Measurements from ENCODE around the gene PUS1.
"Not testable (repeated sequence)": the region's sequence is repeated elsewhere in the genome, so short reads cannot be mapped to it uniquely, and the experiment has no call there.

The PUS1 gene

DNA sequence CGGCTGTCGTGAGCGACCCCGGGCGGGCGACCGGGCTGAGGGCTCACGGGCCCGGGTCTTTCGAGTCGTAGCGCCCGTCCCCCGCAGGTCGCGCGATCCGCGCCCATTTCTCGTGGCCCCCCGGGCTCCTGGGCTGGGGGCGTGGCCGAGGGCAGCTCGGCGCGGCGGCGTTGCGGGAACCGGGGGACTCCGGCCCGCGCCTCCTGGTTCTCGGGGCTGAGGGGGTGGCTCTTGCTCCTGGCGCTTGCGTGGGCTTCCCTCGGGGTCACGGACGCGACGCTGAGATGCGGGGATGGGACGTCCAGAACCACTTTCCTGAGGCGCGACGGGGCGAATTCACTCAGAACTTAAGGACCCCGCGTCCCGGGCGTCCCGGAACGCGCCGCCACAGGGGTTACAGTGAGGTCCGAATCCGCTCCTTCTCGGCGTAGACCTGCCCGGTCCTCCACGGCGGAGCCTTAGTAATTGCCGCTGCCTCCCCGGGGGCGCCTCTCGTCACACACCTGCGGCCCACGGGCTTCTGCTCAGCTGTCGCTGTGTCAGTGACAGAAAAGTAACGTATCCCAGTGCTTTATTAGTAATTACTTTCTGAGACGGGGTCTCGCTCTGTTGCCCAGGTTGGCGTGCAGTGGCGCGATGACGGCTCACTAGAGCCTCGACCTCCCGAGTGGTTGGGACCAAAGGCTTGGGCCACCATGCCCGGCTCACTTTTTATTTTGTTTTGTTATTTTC, 21.3 kb downstream of the PUS1 start:
- ATAC-seq = peak; percentile 19
- TF ChIP-seq ZFP3 (CRISPR knock-in tag; IDR thresholded peaks at IDR 0.05) (no peak), TOX (CRISPR knock-in tag; IDR thresholded peaks at IDR 0.05; ENCODE audit: borderline replicate concordance) (no peak), TCF4 (CRISPR knock-in tag; IDR thresholded peaks at IDR 0.05; ENCODE audit: borderline replicate concordance) (no peak), ZC3H10 (CRISPR knock-in tag; IDR thresholded peaks at IDR 0.05) (no peak), ZFP30 (CRISPR knock-in tag; IDR thresholded peaks at IDR 0.05) (no peak), ESRRG (CRISPR knock-in tag; IDR thresholded peaks at IDR 0.05) (no peak), RARB (CRISPR knock-in tag; IDR thresholded peaks at IDR 0.05) (no peak), BACH2 (CRISPR knock-in tag; IDR thresholded peaks at IDR 0.05; ENCODE audit: borderline replicate concordance) (no peak), OSR1 (CRISPR knock-in tag; IDR thresholded peaks at IDR 0.05) (no peak), CSDC2 (CRISPR knock-in tag; IDR thresholded peaks at IDR 0.05) (no peak), GLIS3 (CRISPR knock-in tag; IDR thresholded peaks at IDR 0.05) (no peak), ARNTL (CRISPR knock-in tag; IDR thresholded peaks at IDR 0.05; ENCODE audit: borderline replicate concordance, low read depth) (no peak), ISL1 (CRISPR knock-in tag; IDR thresholded peaks at IDR 0.05) (no peak), ZNF8 (CRISPR knock-in tag; IDR thresholded peaks at IDR 0.05) (no peak)
- TF ChIP-seq, protein P1, sequence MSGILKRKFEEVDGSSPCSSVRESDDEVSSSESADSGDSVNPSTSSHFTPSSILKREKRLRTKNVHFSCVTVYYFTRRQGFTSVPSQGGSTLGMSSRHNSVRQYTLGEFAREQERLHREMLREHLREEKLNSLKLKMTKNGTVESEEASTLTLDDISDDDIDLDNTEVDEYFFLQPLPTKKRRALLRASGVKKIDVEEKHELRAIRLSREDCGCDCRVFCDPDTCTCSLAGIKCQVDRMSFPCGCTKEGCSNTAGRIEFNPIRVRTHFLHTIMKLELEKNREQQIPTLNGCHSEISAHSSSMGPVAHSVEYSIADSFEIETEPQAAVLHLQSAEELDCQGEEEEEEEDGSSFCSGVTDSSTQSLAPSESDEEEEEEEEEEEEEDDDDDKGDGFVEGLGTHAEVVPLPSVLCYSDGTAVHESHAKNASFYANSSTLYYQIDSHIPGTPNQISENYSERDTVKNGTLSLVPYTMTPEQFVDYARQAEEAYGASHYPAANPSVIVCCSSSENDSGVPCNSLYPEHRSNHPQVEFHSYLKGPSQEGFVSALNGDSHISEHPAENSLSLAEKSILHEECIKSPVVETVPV (CRISPR knock-in tag; IDR thresholded peaks at IDR 0.05) = no peak
- TF ChIP-seq, protein P2, sequence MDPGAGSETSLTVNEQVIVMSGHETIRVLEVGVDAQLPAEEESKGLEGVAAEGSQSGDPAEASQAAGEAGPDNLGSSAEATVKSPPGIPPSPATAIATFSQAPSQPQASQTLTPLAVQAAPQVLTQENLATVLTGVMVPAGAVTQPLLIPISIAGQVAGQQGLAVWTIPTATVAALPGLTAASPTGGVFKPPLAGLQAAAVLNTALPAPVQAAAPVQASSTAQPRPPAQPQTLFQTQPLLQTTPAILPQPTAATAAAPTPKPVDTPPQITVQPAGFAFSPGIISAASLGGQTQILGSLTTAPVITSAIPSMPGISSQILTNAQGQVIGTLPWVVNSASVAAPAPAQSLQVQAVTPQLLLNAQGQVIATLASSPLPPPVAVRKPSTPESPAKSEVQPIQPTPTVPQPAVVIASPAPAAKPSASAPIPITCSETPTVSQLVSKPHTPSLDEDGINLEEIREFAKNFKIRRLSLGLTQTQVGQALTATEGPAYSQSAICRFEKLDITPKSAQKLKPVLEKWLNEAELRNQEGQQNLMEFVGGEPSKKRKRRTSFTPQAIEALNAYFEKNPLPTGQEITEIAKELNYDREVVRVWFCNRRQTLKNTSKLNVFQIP (CRISPR knock-in tag; IDR thresholded peaks at IDR 0.05; ENCODE audit: borderline replicate concordance, low read depth) = no peak
- TF ChIP-seq, protein P3, sequence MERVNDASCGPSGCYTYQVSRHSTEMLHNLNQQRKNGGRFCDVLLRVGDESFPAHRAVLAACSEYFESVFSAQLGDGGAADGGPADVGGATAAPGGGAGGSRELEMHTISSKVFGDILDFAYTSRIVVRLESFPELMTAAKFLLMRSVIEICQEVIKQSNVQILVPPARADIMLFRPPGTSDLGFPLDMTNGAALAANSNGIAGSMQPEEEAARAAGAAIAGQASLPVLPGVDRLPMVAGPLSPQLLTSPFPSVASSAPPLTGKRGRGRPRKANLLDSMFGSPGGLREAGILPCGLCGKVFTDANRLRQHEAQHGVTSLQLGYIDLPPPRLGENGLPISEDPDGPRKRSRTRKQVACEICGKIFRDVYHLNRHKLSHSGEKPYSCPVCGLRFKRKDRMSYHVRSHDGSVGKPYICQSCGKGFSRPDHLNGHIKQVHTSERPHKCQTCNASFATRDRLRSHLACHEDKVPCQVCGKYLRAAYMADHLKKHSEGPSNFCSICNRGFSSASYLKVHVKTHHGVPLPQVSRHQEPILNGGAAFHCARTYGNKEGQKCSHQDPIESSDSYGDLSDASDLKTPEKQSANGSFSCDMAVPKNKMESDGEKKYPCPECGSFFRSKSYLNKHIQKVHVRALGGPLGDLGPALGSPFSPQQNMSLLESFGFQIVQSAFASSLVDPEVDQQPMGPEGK (CRISPR knock-in tag; IDR thresholded peaks at IDR 0.05; ENCODE audit: borderline replicate concordance) = no peak

DNA sequence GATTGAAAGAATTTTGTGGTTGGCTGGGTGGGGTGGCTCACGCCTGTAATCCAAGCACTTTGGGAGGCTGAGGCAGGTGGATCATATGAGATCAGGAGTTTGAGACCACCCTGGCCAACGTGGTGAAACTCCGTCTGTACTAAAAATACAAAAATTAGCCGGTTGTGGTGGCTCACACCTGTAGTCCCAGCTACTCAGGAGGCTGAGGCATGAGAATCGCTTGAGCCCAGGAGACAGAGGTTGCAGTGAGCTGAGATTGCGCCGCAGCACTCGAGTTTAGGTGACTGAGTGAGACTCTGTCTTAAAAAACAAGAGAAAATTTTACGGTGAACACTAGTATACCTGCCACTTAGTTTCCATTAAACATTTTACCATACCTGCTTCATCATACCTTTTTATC, 24.7 kb downstream of the PUS1 start:
- ATAC-seq = not testable (repeated sequence)

DNA sequence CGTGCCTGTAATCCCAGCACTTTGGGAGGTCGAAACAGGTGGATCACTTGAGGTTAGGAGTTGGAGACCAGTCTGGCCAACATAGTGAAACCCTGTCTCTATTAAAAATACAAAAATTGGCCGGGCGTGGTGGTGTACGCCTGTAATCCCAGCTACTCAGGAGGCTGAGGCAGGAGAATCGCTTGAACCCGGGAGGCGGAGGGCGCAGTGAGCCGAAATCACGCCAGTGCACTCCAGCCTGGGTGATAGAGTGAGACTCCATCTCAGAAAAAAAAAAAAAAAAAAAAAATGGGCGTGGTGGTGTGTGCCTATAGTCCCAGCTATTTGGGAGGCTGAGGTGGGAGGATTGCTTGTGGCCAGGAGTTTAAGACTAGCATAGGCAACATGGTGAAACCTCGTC, 25.4 kb downstream of the PUS1 start:
- ATAC-seq = not testable (repeated sequence)

DNA sequence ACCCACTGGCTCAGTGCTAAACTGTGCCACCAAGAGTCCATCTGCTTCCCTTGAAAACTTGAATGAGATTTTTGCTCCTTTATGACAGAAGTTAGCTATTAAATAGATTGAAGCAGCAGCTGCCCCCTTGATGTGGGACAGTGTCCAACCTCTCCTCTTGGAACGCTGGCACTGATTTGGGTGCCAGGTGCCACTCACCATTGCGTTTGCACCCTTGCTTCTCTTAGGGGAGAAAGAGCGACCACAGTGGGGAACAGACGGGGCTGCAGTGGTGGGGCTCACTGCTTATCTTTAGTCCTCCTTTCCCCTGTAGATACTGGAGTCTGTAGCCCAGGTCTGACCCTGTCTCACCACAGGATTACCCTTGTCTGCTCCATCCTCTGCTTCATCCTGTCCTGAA, 30.0 kb downstream of the PUS1 start:
- ATAC-seq = no peak
- no peak for TF ChIP-seq ESRRG (CRISPR knock-in tag; IDR thresholded peaks at IDR 0.05)
- no peak for TF ChIP-seq ZFP30 (CRISPR knock-in tag; IDR thresholded peaks at IDR 0.05)
- TF ChIP-seq, protein P4, sequence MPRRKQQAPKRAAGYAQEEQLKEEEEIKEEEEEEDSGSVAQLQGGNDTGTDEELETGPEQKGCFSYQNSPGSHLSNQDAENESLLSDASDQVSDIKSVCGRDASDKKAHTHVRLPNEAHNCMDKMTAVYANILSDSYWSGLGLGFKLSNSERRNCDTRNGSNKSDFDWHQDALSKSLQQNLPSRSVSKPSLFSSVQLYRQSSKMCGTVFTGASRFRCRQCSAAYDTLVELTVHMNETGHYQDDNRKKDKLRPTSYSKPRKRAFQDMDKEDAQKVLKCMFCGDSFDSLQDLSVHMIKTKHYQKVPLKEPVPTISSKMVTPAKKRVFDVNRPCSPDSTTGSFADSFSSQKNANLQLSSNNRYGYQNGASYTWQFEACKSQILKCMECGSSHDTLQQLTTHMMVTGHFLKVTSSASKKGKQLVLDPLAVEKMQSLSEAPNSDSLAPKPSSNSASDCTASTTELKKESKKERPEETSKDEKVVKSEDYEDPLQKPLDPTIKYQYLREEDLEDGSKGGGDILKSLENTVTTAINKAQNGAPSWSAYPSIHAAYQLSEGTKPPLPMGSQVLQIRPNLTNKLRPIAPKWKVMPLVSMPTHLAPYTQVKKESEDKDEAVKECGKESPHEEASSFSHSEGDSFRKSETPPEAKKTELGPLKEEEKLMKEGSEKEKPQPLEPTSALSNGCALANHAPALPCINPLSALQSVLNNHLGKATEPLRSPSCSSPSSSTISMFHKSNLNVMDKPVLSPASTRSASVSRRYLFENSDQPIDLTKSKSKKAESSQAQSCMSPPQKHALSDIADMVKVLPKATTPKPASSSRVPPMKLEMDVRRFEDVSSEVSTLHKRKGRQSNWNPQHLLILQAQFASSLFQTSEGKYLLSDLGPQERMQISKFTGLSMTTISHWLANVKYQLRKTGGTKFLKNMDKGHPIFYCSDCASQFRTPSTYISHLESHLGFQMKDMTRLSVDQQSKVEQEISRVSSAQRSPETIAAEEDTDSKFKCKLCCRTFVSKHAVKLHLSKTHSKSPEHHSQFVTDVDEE (CRISPR knock-in tag; IDR thresholded peaks at IDR 0.05) = no peak
- no peak for TF ChIP-seq RARB (CRISPR knock-in tag; IDR thresholded peaks at IDR 0.05)
- TF ChIP-seq PPARA (CRISPR knock-in tag; IDR thresholded peaks at IDR 0.05; ENCODE audit: borderline replicate concordance) = no peak
- no peak for TF ChIP-seq TCF4 (CRISPR knock-in tag; IDR thresholded peaks at IDR 0.05; ENCODE audit: borderline replicate concordance)
- TF ChIP-seq ZC3H10 (CRISPR knock-in tag; IDR thresholded peaks at IDR 0.05) = no peak
- TF ChIP-seq GLIS3 (CRISPR knock-in tag; IDR thresholded peaks at IDR 0.05) = no peak
- no peak for TF ChIP-seq ZFP3 (CRISPR knock-in tag; IDR thresholded peaks at IDR 0.05)
- no peak for TF ChIP-seq ARNTL (CRISPR knock-in tag; IDR thresholded peaks at IDR 0.05; ENCODE audit: borderline replicate concordance, low read depth)
- no peak for TF ChIP-seq CSDC2 (CRISPR knock-in tag; IDR thresholded peaks at IDR 0.05)
- TF ChIP-seq ISL1 (CRISPR knock-in tag; IDR thresholded peaks at IDR 0.05) = no peak
- TF ChIP-seq, protein P1 (CRISPR knock-in tag; IDR thresholded peaks at IDR 0.05) = no peak
- no peak for TF ChIP-seq ZNF70 (CRISPR knock-in tag; IDR thresholded peaks at IDR 0.05)
- TF ChIP-seq, protein P3 (CRISPR knock-in tag; IDR thresholded peaks at IDR 0.05; ENCODE audit: borderline replicate concordance) = no peak
- TF ChIP-seq, protein P5, sequence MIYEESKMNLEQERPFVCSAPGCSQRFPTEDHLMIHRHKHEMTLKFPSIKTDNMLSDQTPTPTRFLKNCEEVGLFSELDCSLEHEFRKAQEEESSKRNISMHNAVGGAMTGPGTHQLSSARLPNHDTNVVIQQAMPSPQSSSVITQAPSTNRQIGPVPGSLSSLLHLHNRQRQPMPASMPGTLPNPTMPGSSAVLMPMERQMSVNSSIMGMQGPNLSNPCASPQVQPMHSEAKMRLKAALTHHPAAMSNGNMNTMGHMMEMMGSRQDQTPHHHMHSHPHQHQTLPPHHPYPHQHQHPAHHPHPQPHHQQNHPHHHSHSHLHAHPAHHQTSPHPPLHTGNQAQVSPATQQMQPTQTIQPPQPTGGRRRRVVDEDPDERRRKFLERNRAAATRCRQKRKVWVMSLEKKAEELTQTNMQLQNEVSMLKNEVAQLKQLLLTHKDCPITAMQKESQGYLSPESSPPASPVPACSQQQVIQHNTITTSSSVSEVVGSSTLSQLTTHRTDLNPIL (CRISPR knock-in tag; IDR thresholded peaks at IDR 0.05; ENCODE audit: low read depth) = no peak
- no peak for TF ChIP-seq BACH2 (CRISPR knock-in tag; IDR thresholded peaks at IDR 0.05; ENCODE audit: borderline replicate concordance)
